ENCODE measurements around the gene HSD3B7. TPM values are rescaled to one million over a fixed set of nuclear protein-coding genes. Genes with fewer than 3 reads are reported as not detected.
"Not testable (repeated sequence)": the region's sequence is repeated elsewhere in the genome, so short reads cannot be mapped to it uniquely, and the experiment has no call there.

Gene HSD3B7
- total RNA-seq, 2 experiments from 2014 or later, result 0.45 to 1.3 TPM

DNA sequence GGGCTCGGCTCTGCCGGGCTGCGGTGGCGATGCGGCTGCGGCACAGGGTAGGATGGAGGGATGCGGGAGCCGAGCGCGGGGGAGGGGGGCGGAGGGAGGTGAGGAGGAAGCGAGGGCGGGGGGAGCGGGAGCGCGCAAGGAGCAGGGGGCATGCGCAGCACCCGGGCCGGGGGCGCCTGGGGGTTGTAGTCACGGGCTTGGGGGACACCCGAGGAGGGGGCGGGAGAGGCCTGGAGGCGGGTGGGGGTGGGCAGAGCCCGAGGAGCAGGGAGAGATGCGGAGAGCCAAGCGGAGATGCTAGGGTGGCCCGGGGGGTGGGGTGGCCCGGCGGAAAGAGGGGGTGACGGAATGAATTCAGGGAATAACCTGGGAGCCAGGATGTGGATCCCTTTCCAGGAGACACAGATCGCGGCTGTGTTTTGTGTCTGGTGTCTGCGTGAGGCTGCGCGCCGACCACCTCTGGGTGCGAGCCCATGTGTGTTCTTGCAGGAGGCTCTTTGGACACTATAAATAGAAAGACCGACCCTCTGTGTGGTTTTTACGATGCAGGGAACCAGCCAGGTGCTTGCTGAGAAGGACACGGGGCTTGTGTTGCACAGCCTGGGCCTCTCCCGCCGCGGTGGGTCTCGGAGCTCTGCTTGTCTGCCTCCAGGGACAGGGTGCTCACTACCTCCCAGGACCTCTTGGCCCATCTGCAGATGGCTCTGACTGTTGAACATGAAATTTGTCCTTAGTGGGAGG, 25.7 kb downstream of the HSD3B7 start, which contains the start of gene STX1B:
TSS of gene STX1B (minus strand) at position 54 of the 741 bp plus-strand sequence. CDS start 242 bp downstream, outside the sequence.
- ChIA-PET CTCF (no interaction called here), POLR2A (interaction anchor here (1.0 kb wide), 1 partner anchor 63 kb away, joined by 4 read pairs; the partner anchor contains the start of genes ZNF646 and ZNF668)
- DNase-seq, result peak; percentile 69
- intact Hi-C loops (cut with micrococcal nuclease), result no loop called here
- H3K36me3 Mint-ChIP-seq (ENCODE audit: low read depth), result no peaks in the 10 kb centered on the region
- TF ChIP-seq, protein P1, sequence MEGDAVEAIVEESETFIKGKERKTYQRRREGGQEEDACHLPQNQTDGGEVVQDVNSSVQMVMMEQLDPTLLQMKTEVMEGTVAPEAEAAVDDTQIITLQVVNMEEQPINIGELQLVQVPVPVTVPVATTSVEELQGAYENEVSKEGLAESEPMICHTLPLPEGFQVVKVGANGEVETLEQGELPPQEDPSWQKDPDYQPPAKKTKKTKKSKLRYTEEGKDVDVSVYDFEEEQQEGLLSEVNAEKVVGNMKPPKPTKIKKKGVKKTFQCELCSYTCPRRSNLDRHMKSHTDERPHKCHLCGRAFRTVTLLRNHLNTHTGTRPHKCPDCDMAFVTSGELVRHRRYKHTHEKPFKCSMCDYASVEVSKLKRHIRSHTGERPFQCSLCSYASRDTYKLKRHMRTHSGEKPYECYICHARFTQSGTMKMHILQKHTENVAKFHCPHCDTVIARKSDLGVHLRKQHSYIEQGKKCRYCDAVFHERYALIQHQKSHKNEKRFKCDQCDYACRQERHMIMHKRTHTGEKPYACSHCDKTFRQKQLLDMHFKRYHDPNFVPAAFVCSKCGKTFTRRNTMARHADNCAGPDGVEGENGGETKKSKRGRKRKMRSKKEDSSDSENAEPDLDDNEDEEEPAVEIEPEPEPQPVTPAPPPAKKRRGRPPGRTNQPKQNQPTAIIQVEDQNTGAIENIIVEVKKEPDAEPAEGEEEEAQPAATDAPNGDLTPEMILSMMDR (IDR thresholded peaks at IDR 0.05), result no peak
- H3K27me3 Mint-ChIP-seq, result peaks cover 21% of the 10 kb centered on the region
- no peak within 1 kb of the TSS for H3K27ac Mint-ChIP-seq
- no peaks in the 10 kb centered on the region for H3K9me3 Mint-ChIP-seq
- H3K4me3 Mint-ChIP-seq, result peak within 1 kb of the TSS; percentile 63
- peaks cover 13% of the 10 kb centered on the region for H3K4me1 Mint-ChIP-seq (ENCODE audit: low read depth)
- ATAC-seq, result peak; percentile 74

DNA sequence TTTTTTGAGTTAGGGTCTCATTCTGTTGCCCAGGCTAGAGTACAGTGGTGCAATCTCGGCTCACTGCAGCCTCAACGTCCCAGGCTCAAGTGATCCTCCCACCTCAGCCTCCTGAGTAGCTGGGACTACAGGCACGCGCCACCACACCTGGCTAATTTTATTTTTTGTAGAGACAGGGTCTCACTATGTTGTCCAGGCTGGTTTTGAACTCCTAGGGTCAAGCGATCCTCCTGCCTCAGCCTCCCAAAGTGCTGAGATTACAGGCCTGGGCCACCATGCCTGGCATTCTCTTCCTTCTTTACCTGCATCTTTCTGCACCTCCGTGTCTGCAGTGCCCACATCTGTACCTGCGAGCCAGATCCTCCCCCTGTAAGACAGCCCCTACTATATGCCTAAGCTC, 26.8 kb downstream of the HSD3B7 start:
- DNase-seq; POLR2A ChIA-PET; ATAC-seq; H3K9me3 Mint-ChIP-seq; intact Hi-C loops (cut with micrococcal nuclease); H3K27ac Mint-ChIP-seq; H3K36me3 Mint-ChIP-seq (ENCODE audit: low read depth): not testable (repeated sequence)
- H3K4me1 Mint-ChIP-seq (ENCODE audit: low read depth), result peaks cover 13% of the 10 kb centered on the region
- CTCF ChIA-PET, result interaction anchor here (1.3 kb wide), 1 partner anchor 11 kb away, joined by 3 read pairs; no protein-coding TSS in a partner anchor
- peaks cover 23% of the 10 kb centered on the region for H3K27me3 Mint-ChIP-seq
- peak overlapping the region; percentile 62 for H3K4me3 Mint-ChIP-seq

- peaks cover 13% of the 10 kb centered on the region for H3K4me1 Mint-ChIP-seq (ENCODE audit: low read depth)
- peaks cover 23% of the 10 kb centered on the region for H3K27me3 Mint-ChIP-seq
- H3K36me3 Mint-ChIP-seq (ENCODE audit: low read depth); H3K27ac Mint-ChIP-seq; ATAC-seq; DNase-seq; H3K9me3 Mint-ChIP-seq; intact Hi-C loops (cut with micrococcal nuclease); H3K4me3 Mint-ChIP-seq: not testable (repeated sequence)
- CTCF ChIA-PET, result interaction anchor here (1.3 kb wide), 1 partner anchor 10 kb away, joined by 3 read pairs; no protein-coding TSS in a partner anchor
- POLR2A ChIA-PET, result interaction anchor here (0.6 to 1.1 kb wide), 2 partner anchors 10 to 167 kb away, joined by 3 to 4 read pairs; no protein-coding TSS in a partner anchor
Measured at GRCh38 chr16:31013292-31013691, 28.3 kb downstream of the HSD3B7 start.

GRCh38 chr16:31016018-31016417, 31.0 kb downstream of the HSD3B7 start:
- DNase-seq (no peak), ATAC-seq (no peak)
- Mint-ChIP-seq H3K9me3 (no peaks in the 10 kb centered on the region), H3K4me1 (ENCODE audit: low read depth) (peaks cover 4% of the 10 kb centered on the region), H3K4me3 (no peak overlapping the region), H3K36me3 (ENCODE audit: low read depth) (no peaks in the 10 kb centered on the region), H3K27ac (no peak overlapping the region), H3K27me3 (peaks cover 17% of the 10 kb centered on the region)
- ChIA-PET POLR2A (interaction anchor here (0.6 to 1.5 kb wide), 2 partner anchors 15 to 60 kb away, joined by 3 read pairs; no protein-coding TSS in a partner anchor), CTCF (no interaction called here)
- TF ChIP-seq, protein P1 (IDR thresholded peaks at IDR 0.05), result no peak
- intact Hi-C loops (cut with micrococcal nuclease), result no loop called here

GRCh38 chr16:31017756-31018155, 32.7 kb downstream of the HSD3B7 start:
- intact Hi-C loops (cut with micrococcal nuclease); ATAC-seq; H3K27me3 Mint-ChIP-seq; CTCF ChIA-PET; DNase-seq; H3K4me3 Mint-ChIP-seq; H3K9me3 Mint-ChIP-seq; H3K36me3 Mint-ChIP-seq (ENCODE audit: low read depth); H3K27ac Mint-ChIP-seq; POLR2A ChIA-PET; H3K4me1 Mint-ChIP-seq (ENCODE audit: low read depth): not testable (repeated sequence)

DNA sequence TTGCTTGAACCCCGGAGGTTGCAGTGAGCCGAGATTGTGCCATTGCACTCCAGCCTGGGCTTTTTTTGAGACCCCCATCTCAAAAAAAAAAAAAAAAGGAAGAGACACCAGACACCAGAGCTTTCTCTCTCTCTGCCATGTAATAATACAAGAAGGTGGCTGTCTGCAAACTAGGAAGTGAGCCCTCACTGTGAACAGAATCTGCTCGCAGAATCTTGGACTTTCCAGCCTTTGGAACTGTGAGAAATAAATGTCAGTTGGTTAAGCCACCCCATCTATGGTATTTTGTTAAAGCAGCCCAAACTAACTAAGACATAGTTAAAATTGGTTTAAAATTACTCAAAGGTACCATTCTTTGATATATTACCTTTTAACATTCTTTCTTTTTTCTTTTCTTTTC, 35.5 kb downstream of the HSD3B7 start:
- TF ChIP-seq, protein P1 (IDR thresholded peaks at IDR 0.05), result no peak
- H3K27me3 Mint-ChIP-seq, result peaks cover 2% of the 10 kb centered on the region
- DNase-seq (no peak), ATAC-seq (no peak)
- intact Hi-C loops (cut with micrococcal nuclease), result no loop called here
- H3K27ac Mint-ChIP-seq, result no peak overlapping the region
- POLR2A ChIA-PET, result no interaction called here
- H3K4me3 Mint-ChIP-seq, result no peak overlapping the region
- H3K9me3 Mint-ChIP-seq, result no peaks in the 10 kb centered on the region
- peaks cover 5% of the 10 kb centered on the region for H3K4me1 Mint-ChIP-seq (ENCODE audit: low read depth)
- CTCF ChIA-PET, result no interaction called here
- H3K36me3 Mint-ChIP-seq (ENCODE audit: low read depth), result no peaks in the 10 kb centered on the region
